ENCODE results near the gene AOC2. TPM values are rescaled to one million over a fixed set of nuclear protein-coding genes. Genes with fewer than 3 reads are reported as not detected.

The AOC2 gene
- total RNA-seq, 1 donor from 2014 or later: not detected

DNA sequence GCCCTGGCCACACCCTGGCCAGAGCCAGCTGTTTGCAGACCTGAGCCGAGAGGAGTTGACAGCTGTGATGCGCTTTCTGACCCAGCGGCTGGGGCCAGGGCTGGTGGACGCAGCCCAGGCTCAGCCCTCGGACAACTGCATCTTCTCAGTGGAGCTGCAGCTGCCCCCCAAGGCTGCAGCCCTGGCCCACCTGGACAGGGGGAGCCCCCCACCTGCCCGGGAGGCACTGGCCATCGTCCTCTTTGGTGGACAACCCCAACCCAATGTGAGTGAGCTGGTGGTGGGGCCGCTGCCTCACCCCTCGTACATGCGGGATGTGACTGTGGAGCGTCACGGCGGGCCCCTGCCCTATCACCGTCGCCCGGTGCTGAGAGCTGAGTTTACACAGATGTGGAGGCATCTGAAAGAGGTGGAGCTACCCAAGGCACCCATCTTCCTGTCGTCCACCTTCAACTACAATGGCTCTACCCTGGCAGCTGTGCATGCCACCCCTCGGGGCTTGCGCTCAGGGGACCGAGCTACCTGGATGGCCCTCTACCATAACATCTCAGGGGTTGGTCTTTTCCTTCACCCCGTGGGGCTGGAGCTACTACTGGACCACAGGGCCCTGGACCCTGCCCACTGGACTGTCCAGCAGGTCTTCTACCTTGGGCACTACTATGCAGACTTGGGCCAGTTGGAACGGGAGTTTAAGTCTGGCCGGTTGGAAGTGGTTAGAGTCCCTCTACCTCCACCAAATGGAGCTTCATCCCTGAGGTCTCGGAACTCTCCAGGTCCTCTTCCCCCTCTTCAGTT, 578 bp downstream of the AOC2 start:
- peaks cover 41 to 53% of the 10 kb centered on the region in 2 donors for H3K36me3 ChIP-seq
- intact Hi-C loops (cut with DNase I): loop anchor here (10.0 kb wide), 1 partner anchor 150 kb away; the partner anchor contains the start of gene RPL27
- H3K9me3 ChIP-seq: no peaks in the 10 kb centered on the region
- H3K27ac ChIP-seq: no peak overlapping the region
- DNase-seq (ENCODE audit: low spot score in 2 of 2): no peak
- no peaks in the 10 kb centered on the region for H3K27me3 ChIP-seq
- peaks cover 0 to 3% of the 10 kb centered on the region in 2 donors for H3K4me1 ChIP-seq
- no peak overlapping the region for H3K4me3 ChIP-seq
- TF ChIP-seq, protein P1, sequence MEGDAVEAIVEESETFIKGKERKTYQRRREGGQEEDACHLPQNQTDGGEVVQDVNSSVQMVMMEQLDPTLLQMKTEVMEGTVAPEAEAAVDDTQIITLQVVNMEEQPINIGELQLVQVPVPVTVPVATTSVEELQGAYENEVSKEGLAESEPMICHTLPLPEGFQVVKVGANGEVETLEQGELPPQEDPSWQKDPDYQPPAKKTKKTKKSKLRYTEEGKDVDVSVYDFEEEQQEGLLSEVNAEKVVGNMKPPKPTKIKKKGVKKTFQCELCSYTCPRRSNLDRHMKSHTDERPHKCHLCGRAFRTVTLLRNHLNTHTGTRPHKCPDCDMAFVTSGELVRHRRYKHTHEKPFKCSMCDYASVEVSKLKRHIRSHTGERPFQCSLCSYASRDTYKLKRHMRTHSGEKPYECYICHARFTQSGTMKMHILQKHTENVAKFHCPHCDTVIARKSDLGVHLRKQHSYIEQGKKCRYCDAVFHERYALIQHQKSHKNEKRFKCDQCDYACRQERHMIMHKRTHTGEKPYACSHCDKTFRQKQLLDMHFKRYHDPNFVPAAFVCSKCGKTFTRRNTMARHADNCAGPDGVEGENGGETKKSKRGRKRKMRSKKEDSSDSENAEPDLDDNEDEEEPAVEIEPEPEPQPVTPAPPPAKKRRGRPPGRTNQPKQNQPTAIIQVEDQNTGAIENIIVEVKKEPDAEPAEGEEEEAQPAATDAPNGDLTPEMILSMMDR (IDR thresholded peaks at IDR 0.05): no peak

DNA sequence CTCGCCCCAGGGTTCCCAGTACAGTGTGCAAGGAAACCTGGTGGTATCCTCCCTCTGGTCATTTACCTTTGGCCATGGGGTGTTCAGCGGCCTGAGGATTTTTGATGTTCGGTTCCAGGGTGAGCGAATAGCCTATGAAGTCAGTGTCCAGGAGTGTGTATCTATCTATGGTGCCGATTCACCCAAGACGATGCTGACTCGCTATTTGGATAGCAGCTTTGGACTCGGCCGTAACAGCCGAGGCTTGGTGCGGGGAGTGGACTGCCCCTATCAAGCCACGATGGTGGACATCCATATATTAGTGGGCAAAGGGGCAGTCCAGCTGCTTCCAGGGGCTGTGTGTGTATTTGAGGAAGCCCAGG, 1.2 kb downstream of the AOC2 start:
- Histone ChIP-seq H3K27ac (peak overlapping the region in 1 of 2 donors; percentile 57), H3K4me3 (no peak overlapping the region), H3K4me1 (peaks cover 0 to 9% of the 10 kb centered on the region in 2 donors), H3K27me3 (no peaks in the 10 kb centered on the region), H3K9me3 (no peaks in the 10 kb centered on the region), H3K36me3 (peaks cover 35 to 47% of the 10 kb centered on the region in 2 donors)
- TF ChIP-seq, protein P1 (IDR thresholded peaks at IDR 0.05): no peak
- peak in 1 of 2 donors; percentile 51 for DNase-seq (ENCODE audit: low spot score in 2 of 2)
- intact Hi-C loops (cut with DNase I): loop anchor here (10.0 kb wide), 1 partner anchor 149 kb away; the partner anchor contains the start of gene RPL27

DNA sequence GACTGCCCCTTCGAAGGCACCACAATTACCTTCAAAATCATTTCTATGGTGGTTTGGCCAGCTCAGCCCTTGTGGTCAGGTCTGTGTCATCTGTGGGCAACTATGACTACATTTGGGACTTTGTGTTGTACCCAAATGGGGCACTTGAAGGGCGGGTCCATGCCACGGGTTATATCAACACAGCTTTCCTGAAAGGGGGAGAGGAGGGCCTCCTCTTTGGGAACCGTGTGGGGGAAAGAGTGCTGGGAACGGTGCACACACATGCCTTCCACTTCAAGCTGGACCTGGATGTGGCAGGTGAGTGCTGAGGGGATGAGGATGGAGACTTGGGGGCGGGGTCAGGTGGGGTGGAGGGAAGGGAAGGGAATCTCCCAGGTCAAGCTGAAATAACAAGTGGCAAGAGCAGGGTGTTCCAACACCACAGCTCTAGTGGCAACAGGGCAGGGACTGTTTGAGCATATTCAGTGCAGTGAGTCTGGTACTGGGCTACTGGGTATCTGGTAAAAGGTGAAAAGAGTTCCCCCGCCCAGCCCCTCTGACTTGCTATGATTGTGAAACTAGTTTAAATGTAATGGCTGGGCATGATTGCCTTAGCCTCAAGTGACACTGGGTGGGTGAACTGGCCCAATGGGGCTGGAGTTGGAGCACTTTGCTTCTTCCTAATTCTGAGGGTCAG, 1.7 kb downstream of the AOC2 start:
- H3K4me3 ChIP-seq: no peak overlapping the region
- no peaks in the 10 kb centered on the region for H3K9me3 ChIP-seq
- H3K27me3 ChIP-seq: no peaks in the 10 kb centered on the region
- DNase-seq (ENCODE audit: low spot score in 2 of 2): peak in 1 of 2 donors; percentile 65
- peak overlapping the region; percentile 22 to 57 for H3K27ac ChIP-seq
- H3K4me1 ChIP-seq: peaks cover 0 to 12% of the 10 kb centered on the region in 2 donors
- TF ChIP-seq, protein P1 (IDR thresholded peaks at IDR 0.05): no peak
- peaks cover 32 to 42% of the 10 kb centered on the region in 2 donors for H3K36me3 ChIP-seq
- intact Hi-C loops (cut with DNase I): loop anchor here (10.0 kb wide), 1 partner anchor 149 kb away; the partner anchor contains the start of gene RPL27

DNA sequence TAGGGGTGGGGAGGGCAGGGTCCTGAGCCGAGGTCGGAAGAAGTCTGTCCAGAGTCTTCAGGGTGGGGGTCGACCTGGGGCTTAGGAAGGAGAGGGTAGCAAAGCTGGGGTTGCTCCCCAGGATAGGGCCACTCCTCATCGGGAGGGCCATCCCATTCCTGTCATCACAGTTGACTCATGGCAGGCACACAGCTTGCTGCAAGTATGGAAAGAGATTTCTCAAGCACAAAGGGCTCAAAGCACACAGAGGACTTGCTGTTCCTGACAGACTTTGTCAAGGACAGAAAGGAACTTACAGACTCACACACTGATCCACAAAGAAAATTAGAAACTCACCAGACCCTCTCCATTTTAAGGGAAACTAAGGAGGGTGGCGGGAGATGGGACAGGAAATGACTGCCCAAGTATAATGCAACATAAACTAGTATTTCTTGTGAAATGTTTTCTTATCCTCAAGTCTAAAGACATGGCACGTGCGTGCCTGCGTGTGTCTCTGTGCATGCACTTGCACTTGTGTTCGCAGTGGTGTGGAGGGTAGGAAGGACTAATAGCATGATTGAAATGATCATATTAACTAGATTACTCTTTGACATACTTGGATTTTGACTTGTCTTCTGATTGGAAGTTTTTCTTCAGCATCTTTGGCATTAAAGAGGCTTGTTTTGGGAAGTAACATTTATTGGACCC, 2.4 kb downstream of the AOC2 start:
- Histone ChIP-seq H3K9me3 (no peaks in the 10 kb centered on the region), H3K27me3 (no peaks in the 10 kb centered on the region), H3K27ac (peak overlapping the region; percentile 22 to 57), H3K4me3 (no peak overlapping the region), H3K36me3 (peaks cover 26 to 35% of the 10 kb centered on the region in 2 donors), H3K4me1 (peaks cover 0 to 12% of the 10 kb centered on the region in 2 donors)
- DNase-seq (ENCODE audit: low spot score in 2 of 2): no peak
- TF ChIP-seq, protein P1 (IDR thresholded peaks at IDR 0.05): no peak
- intact Hi-C loops (cut with DNase I): loop anchor here (10.0 kb wide), 1 partner anchor 148 kb away; the partner anchor contains the start of gene RPL27

DNA sequence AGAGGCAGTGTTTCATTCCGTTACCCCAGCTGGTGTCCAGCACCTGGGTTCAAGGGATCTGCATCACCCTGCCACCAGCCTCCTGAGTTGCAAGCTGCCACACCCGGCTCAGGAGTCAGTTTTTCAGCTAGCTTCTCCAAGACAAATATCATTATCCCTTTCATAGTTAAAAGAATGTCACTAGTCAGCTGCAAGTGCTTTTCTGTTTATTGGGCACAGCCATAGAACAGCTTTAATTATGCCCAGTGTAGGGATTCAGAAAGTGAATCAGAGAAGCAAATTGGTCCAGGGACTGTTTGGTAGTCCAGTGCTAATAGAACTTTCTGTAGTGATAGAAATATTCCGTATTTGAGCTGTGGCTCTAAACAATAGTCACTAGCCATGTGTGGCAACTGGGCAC, 3.7 kb downstream of the AOC2 start:
- intact Hi-C loops (cut with DNase I): loop anchor here (10.0 kb wide), 1 partner anchor 147 kb away; the partner anchor contains the start of gene RPL27
- TF ChIP-seq, protein P1 (IDR thresholded peaks at IDR 0.05): no peak
- Histone ChIP-seq H3K27ac (no peak overlapping the region), H3K9me3 (no peaks in the 10 kb centered on the region), H3K36me3 (peaks cover 15 to 23% of the 10 kb centered on the region in 2 donors), H3K4me1 (peaks cover 0 to 12% of the 10 kb centered on the region in 2 donors), H3K27me3 (no peaks in the 10 kb centered on the region), H3K4me3 (no peak overlapping the region)
- DNase-seq (ENCODE audit: low spot score in 2 of 2): peak in 1 of 2 donors; percentile 40

Data from ascending aorta (tissue), 2 donors.